HT1080 (cell line): ENCODE data around the gene BZW2. TPM values are rescaled to one million over a fixed set of nuclear protein-coding genes. Genes with fewer than 3 reads are reported as not detected.

Experiments
- DNase-seq: peaks from one replicate; pipeline ENCODE4 v3.0.0-alpha.2; 2015; ENCODE audit warnings: low read depth
- polyA plus RNA-seq, 2 experiments: library from polyadenylated mRNA; depleted of rRNA; stranded (reverse); fragments of >200 nt; gene quantifications; 2 replicates each; pipeline ENCODE4 v1.2.3, GENCODE V29; 2015
- total RNA-seq: library from RNA; depleted of rRNA; stranded (reverse); fragments of >200 nt; shearing (Covaris generic); gene quantifications from 2 replicates; pipeline ENCODE4 v1.2.3, GENCODE V29; 2014; rRNA removed

The BZW2 gene
- total RNA-seq, result 120 and 128 TPM in 2 replicates
- polyA plus RNA-seq (2015; cell fraction: cytosol; rRNA removed), result 163 and 175 TPM in 2 replicates
- polyA plus RNA-seq (2015; cell fraction: nucleus; rRNA removed), result 124 and 133 TPM in 2 replicates

- peak; percentile 93 for DNase-seq
Measured at GRCh38 chr7:16645593-16646471, at the start of gene BZW2, which contains the start of gene ANKMY2. Gene BZW2, plus strand, starts transcription at chr7:16646181. Its CDS starts 19,263 bp downstream, at chr7:16665444. Gene ANKMY2, minus strand, starts transcription at chr7:16645754. Its CDS starts 181 bp downstream, at chr7:16645573.

- DNase-seq, result no peak
Measured at GRCh38 chr7:16598015-16598414, 48.0 kb upstream of the BZW2 start.

- DNase-seq, result no peak
Measured at GRCh38 chr7:16599860-16600259, 46.1 kb upstream of the BZW2 start.

- DNase-seq, result no peak
Measured at GRCh38 chr7:16603633-16604032, 42.3 kb upstream of the BZW2 start.

- DNase-seq, result no peak
Measured at GRCh38 chr7:16604054-16604453, 41.9 kb upstream of the BZW2 start.

- no peak for DNase-seq
Measured at GRCh38 chr7:16606704-16607103, 39.3 kb upstream of the BZW2 start.

GRCh38 chr7:16609842-16610450, 36.0 kb upstream of the BZW2 start:
- DNase-seq, result no peak

- no peak for DNase-seq
Measured at GRCh38 chr7:16611711-16612110, 34.3 kb upstream of the BZW2 start.

GRCh38 chr7:16615228-16615627, 30.8 kb upstream of the BZW2 start:
- no peak for DNase-seq

- no peak for DNase-seq
Measured at GRCh38 chr7:16616122-16616521, 29.9 kb upstream of the BZW2 start.

GRCh38 chr7:16616542-16616941, 29.4 kb upstream of the BZW2 start:
- DNase-seq, result no peak

GRCh38 chr7:16619979-16620408, 26.0 kb upstream of the BZW2 start:
- no peak for DNase-seq

GRCh38 chr7:16626388-16626787, 19.6 kb upstream of the BZW2 start:
- DNase-seq, result no peak

GRCh38 chr7:16627236-16627635, 18.7 kb upstream of the BZW2 start:
- DNase-seq, result no peak

GRCh38 chr7:16630654-16631053, 15.3 kb upstream of the BZW2 start:
- DNase-seq, result no peak

- DNase-seq, result no peak
Measured at GRCh38 chr7:16634271-16634738, 11.7 kb upstream of the BZW2 start.

GRCh38 chr7:16636555-16637101, 9.4 kb upstream of the BZW2 start:
- DNase-seq, result no peak

GRCh38 chr7:16637379-16637778, 8.6 kb upstream of the BZW2 start:
- DNase-seq, result no peak

GRCh38 chr7:16638282-16639280, 7.4 kb upstream of the BZW2 start:
- no peak for DNase-seq

- DNase-seq, result no peak
Measured at GRCh38 chr7:16644157-16644556, 1.8 kb upstream of the BZW2 start.
